Forelimb muscle (tissue), 1 donor: ENCODE measurements around the gene DOK7. TPM values are rescaled to one million over a fixed set of nuclear protein-coding genes. Genes with fewer than 3 reads are reported as not detected.
"Not testable (repeated sequence)": the region's sequence is repeated elsewhere in the genome, so short reads cannot be mapped to it uniquely, and the experiment has no call there.

Experiments
- DNase-seq: peaks from one replicate; pipeline ENCODE4 v3.0.0-alpha.2; 2013; ENCODE audit warnings: low read depth
- polyA plus RNA-seq: library from polyadenylated mRNA; unstranded; fragments of 120-200 nt; gene quantifications from one replicate; pipeline ENCODE4 v1.2.1, GENCODE V29; 2013; ENCODE audit not compliant: insufficient read length

Gene DOK7
- polyA plus RNA-seq, 1 donor = 18.4 TPM

DNA sequence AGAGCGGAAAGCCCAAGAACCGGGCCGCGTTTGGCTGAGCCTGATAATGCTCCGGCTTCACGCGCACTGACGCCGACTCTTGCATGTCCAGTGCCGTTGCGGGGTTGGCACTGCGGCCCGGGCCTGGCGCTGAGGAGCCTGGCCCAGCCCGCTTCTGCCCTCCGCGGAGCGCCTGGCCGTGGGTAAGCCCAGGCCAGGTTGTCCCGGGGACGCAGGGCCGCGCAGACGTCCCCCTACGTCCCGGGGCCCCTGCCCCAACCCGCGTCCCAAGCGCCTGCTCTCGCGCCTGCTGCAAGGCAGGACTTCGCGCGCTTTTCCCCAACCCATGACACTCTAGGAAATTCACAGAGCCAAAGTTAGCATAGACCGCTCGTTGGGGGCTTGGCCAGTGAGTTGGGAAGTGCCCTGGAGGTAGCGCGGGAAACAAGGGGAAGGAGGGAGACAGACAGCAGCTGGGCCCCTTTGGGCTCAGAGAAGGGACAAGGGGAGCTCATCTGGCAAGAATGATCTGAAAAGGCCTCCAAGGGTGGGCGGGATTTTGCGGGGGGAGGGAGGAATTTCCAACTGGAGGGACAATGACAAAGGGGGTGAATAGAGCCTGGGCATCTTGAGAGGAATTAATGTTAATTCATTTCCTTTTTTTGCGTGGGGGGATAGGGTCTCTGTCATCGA is 69.8 kb downstream of the DOK7 start:
- DNase-seq = no peak

DNA sequence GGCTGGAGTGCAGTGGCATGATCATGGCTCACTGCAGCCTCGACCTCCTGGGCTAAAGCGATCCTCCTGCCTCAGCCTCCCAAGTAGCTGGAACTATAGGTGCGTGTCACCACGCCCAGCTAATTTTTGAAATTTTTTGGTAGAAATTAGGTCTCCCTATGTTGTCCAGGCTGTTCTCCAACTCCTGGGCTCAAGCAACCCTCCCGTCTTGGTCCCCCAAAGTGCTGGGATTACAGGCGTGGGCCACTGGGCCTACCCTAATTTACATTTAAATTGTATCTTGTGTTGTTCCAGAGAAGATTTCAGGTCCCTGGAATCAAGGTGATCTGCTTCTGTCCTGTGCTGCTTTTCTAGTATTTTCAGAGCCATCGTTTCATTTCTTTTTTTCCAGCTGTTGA is 70.3 kb downstream of the DOK7 start:
- no peak for DNase-seq

DNA sequence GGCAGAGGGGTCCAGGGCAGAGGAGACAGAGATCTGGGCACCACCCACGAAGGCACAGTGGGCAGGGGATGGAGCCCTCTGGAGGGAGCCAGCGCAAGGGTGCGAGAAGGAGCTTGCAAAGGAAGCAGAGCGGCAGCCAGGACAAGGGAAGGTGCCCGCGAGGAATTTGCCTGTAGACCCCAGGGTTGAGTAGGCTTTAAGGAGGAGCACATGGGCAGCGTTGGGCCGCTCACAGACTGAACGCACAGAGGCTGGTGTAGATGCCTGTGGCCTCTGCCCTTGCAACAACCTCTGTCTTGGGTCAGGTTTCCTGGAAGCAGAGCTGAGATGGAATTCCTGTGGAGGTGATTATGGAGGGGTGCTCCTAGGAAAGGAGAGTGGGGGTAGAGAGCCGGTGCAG is 72.7 kb downstream of the DOK7 start:
- DNase-seq = not testable (repeated sequence)

DNA sequence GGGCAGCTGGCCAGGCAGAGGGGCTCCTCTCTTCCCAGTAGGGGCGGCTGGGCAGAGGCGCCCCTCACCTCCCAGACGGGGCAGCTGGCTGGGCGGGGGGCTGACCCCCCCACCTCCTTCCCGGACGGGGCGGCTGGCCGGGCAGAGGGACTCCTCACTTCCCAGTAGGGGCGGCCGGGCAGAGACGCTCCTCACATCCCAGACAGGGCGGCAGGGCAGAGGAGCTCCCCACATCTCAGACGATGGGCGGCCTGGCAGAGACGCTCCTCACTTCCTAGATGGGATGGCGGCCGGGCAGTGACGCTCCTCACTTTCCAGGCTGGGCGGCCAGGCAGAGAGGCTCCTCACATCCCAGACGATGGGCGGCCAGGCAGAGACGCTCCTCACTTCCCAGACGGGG is 75.8 kb downstream of the DOK7 start:
- not testable (repeated sequence) for DNase-seq

DNA sequence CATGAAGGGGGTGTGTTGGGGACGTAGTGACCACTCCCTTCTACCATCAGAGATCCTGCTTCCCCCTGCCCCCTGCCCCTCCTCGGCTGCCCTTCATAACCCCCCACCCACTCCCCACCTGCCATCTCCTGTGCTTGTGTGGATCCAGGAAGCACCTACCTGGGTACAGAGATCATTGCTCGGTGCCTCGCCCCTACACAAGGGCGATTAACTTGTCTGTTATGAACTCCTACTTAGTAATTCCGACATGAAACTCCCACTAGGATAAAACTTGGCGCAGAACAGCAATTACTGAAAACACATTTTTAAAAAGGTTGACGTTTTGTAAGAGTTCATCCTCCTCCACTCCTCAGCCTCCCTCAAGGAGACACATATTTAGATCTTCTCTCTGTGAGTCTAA is 80.3 kb downstream of the DOK7 start:
- not testable (repeated sequence) for DNase-seq

Other genes with a start within 250 kb of the DOK7 start
- gene MSANTD1, start 214.1 kb upstream of the DOK7 start, polyA plus RNA-seq = 1.2 TPM
- gene RGS12, start 170.3 kb upstream of the DOK7 start, polyA plus RNA-seq = 34.8 TPM
- 1.3 TPM for gene HGFAC, start 21.3 kb upstream of the DOK7 start, polyA plus RNA-seq
- 66.2 TPM for gene LRPAP1, start 69.1 kb downstream of the DOK7 start, polyA plus RNA-seq